ENCODE measurements around the gene BOLA3.
"Not testable (repeated sequence)": the region's sequence is repeated elsewhere in the genome, so short reads cannot be mapped to it uniquely, and the experiment has no call there.

The BOLA3 gene

GRCh38 chr2:74102516-74102915, 45.2 kb downstream of the BOLA3 start:
- DNase-seq (ENCODE audit: low read depth) = no peak

GRCh38 chr2:74101574-74102300, 46.0 kb downstream of the BOLA3 start:
- DNase-seq (ENCODE audit: low read depth) = no peak

- no peak for DNase-seq (ENCODE audit: low read depth)
Observed at GRCh38 chr2:74100254-74101216, 47.2 kb downstream of the BOLA3 start.

DNA sequence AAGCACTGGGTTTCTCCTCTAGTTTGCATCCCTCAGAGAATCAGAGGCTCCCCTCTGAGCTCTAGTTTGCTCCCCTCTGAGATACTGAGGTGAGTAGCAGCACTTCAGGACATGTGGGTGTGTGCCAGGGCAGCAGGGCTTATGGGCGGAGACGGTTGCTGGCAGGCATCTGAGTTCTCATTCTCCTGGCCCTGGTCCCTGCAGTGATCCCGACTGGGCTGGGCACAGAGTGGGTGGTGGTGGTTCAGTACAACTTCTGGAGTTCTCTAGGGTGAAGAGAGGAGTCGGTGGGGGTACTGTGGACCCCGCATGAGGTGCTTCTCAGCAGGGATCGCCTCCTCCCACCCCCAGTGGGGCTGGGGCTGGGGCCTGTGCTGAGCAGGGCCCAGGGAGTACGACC, 47.9 kb downstream of the BOLA3 start:
- DNase-seq (ENCODE audit: low read depth) = no peak

- no peak for DNase-seq (ENCODE audit: low read depth)
Observed at GRCh38 chr2:74099271-74099670, 48.4 kb downstream of the BOLA3 start.

DNA sequence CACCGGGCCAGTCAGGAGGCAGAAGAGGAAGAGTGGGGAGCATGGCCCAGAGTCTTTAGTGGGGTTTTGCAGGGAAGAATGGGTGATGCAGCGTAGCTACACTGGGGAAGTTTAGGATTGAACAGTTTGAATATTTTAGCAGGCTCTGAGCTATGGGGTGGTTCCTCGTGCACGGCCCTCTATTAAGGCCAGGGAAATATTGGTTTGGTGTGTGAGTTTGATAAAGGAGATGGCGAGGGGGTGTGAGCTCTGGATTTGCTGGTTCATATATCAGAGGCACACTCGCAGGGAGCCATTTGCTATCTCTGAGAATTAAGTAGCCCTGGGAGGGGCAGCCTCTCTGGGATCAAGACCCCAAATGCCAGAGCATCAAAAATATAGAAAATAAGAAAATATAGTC, 50.1 kb downstream of the BOLA3 start:
- no peak for DNase-seq (ENCODE audit: low read depth)

GRCh38 chr2:74096052-74096451, 51.7 kb downstream of the BOLA3 start:
- DNase-seq (ENCODE audit: low read depth) = no peak

- DNase-seq (ENCODE audit: low read depth) = no peak
Observed at GRCh38 chr2:74095632-74096031, 52.1 kb downstream of the BOLA3 start.

DNA sequence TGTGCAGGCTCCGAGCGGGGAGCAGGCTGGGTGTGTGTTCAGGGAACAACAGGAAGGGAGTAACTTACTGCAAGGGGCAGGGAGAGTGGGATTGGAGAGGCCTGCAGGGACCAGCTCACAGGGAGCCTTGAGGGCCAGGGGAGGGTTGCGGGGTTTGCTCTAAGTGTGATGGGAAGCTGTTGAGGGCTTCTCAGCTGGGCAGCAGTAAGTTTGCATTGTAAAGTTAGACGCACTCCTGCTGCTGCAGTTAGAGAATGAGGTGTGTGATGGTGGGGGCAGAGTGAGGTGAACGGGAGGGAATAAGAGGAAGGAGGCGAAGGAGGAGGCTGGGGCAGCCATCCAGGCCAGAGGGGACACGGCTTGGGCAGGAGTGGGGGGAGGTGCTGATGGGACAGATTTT, 53.4 kb downstream of the BOLA3 start:
- DNase-seq (ENCODE audit: low read depth) = no peak

- DNase-seq (ENCODE audit: low read depth) = no peak
Observed at GRCh38 chr2:74093840-74094239, 53.9 kb downstream of the BOLA3 start.

DNA sequence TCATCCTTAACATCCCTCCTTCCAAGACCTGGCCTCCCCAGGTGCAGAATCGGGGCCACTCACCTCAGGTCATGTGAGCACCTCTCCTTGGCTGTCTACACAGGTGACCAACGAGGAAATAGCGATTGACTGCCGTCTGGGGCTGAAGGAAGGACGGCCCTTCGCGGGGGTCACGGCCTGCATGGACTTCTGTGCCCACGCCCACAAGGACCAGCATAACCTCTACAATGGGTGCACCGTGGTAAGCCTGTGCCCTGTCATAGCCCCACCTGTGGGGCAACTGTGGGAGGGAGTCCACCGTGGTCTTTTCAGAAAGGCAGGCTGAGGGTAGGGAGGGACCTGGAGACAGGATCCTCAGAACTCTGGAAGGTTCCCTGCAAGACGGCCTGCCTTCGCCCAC, 54.3 kb downstream of the BOLA3 start:
- DNase-seq (ENCODE audit: low read depth) = no peak

GRCh38 chr2:74092275-74092674, 55.4 kb downstream of the BOLA3 start:
- no peak for DNase-seq (ENCODE audit: low read depth)

DNA sequence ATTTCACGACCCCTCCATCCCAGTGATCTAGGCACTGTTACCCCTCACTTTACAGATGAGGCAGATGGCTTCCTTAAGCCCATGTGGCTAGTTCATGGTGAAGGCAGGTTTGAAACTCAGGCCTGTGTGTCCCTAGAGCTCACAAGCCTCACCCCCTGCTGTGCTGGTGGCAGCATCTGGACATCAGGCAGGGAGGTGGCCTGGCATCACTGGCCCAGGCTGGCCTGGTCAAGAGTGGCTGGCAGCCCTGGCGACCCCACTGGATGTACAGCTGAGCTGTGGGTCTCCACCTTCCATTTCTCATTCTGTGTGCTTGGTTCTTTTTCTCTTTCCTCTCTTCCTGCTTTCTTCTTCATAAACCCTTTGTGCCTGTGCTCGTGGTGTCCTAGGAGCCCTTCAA, 56.3 kb downstream of the BOLA3 start:
- DNase-seq (ENCODE audit: low read depth) = no peak

GRCh38 chr2:74089816-74090745, 57.6 kb downstream of the BOLA3 start:
- no peak for DNase-seq (ENCODE audit: low read depth)

DNA sequence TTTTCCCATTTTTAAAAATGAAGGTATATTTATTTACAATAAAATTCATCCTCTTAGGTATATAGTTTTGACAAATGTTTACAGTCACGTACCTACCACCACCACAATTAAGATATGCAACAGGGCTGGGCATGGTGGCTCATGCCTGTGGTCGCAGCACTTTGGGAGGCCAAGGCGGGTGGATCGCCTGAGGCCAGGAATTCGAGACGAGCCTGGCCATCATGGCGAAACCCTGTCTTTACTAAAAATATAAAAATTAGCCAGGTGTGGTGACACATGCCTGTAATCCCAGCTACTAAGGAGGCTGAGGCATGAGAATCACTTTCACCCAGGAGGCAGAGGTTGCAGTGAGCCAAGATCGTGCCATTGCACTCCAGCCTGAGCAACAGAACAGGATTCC, 59.0 kb downstream of the BOLA3 start:
- DNase-seq (ENCODE audit: low read depth) = not testable (repeated sequence)

DNA sequence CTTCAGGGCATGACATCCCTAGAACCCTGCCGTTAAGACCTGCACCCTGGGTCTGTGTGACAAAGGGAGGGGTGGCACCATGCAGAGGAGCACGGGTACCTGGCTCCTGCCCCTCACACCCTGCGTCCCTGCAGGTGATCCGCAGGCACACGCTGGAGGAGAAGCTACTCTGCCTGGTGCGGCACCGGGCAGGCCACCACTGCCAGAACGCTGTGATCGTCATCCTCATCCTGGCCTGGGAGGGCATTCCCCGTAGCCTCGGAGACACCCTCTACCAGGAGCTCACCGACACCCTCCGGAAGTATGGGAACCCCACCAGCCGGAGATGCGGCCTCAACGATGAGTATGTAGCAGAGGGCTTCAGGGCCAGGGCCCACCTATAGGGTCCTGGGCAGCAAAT, 60.0 kb downstream of the BOLA3 start:
- DNase-seq (ENCODE audit: low read depth) = no peak

DNA sequence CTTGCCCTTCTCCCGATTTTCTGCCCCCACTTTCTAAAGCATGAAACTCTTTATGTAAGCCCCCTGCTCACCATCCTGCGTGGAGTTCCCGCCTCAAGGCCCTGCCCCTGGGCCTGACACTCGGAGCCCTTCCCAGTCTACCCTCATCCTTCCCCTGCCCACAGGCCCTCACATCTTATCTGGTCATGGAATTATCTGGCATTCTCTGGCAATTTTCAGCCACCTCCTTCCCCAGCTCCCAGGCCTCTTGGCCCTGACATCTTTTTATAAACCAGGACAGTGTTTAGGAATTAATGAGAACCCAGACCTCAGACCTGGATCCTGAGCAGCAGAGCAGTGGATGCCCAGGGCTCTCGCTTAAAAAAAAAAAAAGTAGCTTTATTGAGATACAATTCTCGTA, 61.7 kb downstream of the BOLA3 start:
- DNase-seq (ENCODE audit: low read depth) = no peak
